22Rv1 (cell line): Measurements from ENCODE around the gene DMKN.

ENCODE experiments used
- ZFX ChIP-seq: fragments of 450-650 bp; IDR thresholded peaks from 2 replicates; pipeline ENCODE4 v1.6.1; 2017; ENCODE audit warnings: antibody characterized with exemption, borderline replicate concordance
- TF ChIP-seq, protein P1 (sequence below): fragments of 450-650 bp; IDR thresholded peaks from 2 replicates; pipeline ENCODE4 v1.5.1; 2017; ENCODE audit warnings: mild to moderate bottlenecking

DNA sequence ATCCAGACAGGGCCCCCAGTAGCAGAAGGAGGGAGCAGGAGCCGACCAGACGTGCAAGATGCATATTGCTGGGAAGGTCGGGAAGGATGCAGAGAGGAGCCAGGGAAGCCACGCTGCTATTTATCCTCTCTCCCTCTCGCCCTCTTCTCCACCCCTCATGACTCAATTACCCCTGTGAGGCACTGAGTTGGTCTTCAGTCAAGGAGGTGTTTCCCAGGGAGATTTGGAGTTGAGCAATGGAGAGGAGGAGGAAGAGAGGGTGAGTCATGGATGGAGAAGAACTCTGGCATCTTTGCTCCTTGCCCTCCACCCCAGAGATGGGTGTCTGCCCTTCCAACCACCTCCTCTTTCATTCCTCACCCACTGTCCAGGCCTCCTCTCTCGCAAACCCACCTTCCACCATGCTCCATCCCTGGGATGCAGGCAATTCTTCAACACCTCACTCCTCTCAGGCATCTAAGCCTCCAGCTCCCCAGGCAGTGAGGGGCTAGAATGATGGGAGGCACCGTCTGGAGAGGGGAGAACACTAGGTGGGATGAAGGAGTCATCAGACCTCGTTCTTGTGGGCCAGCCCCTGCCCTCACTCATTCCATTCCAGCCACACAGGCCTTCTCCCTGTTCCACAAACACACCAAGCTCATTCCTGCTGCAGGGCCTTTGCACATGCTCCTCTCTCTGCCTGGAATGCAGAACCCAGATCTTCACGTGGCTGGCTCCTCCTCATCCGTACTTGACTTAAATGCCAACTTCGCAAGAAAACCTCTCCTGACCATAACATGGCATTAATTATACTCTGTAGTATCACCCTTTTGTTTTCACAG, 15.0 kb upstream of the DMKN start, which contains the start of gene SBSN:
- TF ChIP-seq, protein P1, sequence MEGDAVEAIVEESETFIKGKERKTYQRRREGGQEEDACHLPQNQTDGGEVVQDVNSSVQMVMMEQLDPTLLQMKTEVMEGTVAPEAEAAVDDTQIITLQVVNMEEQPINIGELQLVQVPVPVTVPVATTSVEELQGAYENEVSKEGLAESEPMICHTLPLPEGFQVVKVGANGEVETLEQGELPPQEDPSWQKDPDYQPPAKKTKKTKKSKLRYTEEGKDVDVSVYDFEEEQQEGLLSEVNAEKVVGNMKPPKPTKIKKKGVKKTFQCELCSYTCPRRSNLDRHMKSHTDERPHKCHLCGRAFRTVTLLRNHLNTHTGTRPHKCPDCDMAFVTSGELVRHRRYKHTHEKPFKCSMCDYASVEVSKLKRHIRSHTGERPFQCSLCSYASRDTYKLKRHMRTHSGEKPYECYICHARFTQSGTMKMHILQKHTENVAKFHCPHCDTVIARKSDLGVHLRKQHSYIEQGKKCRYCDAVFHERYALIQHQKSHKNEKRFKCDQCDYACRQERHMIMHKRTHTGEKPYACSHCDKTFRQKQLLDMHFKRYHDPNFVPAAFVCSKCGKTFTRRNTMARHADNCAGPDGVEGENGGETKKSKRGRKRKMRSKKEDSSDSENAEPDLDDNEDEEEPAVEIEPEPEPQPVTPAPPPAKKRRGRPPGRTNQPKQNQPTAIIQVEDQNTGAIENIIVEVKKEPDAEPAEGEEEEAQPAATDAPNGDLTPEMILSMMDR, result no peak
- TF ChIP-seq ZFX, result no peak
